ENCODE results near the gene MSRB2.

Gene MSRB2

DNA sequence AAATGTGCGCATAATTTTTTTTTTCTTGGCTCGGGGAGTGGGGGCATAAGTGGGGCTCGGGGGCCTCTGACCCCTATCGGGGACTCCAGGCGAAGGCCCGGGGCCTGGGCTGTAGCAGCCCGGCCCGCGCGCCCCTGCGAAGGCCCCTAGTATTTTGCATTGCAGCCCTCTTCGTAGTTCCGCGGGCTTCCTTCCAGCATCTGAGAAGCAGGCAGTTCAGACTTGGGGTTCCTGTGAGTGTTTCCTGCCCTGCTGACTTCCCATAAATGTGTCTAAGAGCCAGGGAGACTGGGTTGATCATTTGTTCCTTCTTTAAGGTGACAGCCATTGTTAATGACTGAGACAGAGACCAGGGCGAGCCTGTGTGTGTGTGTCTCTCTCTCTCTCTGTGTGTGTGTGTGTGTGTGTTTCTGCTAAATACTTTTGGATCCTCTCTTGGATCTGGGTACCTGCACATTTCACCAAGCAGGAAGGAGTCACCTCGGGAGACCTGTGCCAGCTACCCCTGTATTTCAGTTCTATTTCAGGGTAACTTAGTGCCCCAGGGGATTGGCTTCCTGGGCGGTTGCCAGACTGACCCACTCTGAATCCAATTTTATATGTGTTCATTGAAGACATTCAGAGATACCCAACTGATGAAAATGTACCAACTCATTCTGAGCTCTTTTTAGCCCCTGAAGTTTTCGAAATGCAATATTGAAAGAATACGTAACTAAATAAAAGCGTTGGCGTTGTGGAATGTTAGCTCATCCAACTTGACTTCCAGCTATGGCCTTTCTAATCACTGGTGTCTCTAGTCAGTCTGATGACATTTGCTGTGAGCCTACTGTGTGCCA is 805 bp downstream of the MSRB2 start:
- TF ChIP-seq, protein P1, sequence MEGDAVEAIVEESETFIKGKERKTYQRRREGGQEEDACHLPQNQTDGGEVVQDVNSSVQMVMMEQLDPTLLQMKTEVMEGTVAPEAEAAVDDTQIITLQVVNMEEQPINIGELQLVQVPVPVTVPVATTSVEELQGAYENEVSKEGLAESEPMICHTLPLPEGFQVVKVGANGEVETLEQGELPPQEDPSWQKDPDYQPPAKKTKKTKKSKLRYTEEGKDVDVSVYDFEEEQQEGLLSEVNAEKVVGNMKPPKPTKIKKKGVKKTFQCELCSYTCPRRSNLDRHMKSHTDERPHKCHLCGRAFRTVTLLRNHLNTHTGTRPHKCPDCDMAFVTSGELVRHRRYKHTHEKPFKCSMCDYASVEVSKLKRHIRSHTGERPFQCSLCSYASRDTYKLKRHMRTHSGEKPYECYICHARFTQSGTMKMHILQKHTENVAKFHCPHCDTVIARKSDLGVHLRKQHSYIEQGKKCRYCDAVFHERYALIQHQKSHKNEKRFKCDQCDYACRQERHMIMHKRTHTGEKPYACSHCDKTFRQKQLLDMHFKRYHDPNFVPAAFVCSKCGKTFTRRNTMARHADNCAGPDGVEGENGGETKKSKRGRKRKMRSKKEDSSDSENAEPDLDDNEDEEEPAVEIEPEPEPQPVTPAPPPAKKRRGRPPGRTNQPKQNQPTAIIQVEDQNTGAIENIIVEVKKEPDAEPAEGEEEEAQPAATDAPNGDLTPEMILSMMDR (IDR thresholded peaks at IDR 0.05), result no peak

DNA sequence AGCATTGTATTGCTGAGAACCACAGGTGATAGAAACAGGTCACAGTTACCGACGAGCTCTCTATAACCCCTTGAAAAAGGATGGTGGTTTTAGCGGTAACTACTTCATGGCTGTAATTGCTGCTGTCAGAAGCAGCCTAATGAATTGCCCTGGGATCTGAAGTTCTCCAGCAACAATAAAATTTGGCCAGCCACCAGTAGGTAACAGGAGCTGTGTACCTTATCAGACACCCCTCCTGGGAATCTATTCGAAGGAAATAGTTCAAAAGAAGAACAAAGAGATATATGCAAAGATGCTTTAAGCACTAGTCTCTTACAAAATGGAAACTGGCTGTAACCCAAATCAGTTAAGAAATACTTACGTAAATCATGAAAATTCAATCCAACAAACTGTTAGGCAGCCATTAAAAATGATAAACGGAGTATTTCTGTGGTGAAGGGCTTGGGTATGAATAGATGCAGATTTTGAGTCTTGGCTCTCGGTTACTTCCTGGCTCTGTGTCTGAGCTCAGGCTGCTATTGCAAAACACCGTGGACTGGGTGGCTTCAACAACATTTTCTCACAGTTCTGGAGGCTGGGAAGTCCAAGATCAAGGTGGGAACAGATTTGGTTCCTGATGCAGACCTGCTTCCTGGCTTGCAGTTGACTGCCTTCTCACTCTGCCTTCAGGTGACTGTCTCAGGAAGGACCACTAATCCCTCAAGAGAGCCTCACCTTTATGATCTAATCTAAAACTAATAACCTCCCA is 1.6 kb downstream of the MSRB2 start:
- TF ChIP-seq, protein P1 (IDR thresholded peaks at IDR 0.05), result no peak

GRCh38 chr10:23099079-23099478 is 3.7 kb downstream of the MSRB2 start:
- TF ChIP-seq, protein P1 (IDR thresholded peaks at IDR 0.05), result no peak

GRCh38 chr10:23099816-23100215 is 4.4 kb downstream of the MSRB2 start:
- TF ChIP-seq, protein P1 (IDR thresholded peaks at IDR 0.05), result no peak

DNA sequence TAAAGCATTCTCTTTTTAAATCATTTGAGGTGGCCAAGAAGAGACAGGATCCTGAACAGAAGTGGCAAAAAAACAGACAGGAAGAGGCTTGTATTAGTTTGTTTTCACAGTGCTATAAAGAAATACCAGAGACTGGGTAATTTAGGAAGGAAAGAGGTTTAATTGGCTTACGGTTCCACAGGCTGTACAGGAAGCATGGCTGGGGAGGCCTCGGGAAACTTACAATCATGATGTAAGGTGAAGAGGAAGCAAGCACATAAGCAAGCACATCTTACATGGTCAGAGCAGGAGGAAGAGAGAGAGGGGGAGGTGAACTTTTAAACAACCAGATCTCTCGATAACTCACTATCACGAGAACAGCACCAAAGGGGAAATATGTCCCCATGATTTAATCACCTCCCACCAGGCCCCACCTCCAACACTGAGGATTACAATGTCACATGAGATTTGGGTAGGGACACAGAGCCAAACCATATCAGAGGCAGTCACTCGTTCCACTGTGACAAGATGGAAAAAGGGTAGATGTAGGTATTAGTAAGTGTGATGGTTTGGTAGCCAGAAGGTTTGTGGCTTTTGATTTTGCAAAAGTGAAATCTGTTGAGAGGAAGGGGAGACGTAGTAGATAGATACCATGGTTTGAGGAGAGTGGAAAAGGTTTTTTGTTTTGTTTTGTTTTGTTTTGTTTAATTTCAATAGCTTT is 5.1 kb downstream of the MSRB2 start:
- TF ChIP-seq, protein P1 (IDR thresholded peaks at IDR 0.05), result no peak

DNA sequence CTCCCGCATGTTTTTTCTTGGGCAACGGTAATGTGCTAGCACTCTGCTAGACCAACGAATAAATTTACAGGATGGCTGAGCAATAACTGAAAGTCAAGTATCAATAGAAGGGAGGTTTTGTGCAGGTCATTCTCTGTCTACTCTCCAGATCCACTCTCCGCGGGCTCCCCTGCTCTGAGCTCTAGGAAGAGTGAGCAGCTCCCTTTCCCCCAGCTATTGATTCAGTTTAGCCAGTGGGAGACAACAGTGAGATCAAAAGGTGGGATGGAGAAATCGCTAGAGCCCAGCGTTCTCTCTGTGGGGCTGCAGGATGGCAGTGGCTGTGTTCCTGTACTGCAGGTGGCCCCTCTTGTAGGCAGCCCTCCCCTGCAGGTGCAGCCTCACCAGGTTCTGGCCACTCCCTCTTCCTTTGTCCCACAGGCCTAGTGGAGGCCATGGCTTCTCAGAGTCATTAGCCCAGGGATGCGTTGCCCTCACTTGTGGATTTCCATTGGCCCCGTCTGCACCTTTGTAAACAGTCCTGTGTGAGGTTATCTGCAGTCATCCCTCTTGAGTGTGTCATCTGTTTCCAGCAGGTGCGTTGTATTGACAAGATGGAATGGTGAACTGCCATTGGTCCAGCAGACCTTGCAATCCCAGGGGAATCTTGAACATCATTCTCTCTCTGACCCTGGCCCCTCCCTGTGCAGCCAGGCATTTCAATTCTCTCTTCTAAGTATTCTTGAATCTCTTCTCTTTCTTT is 11.1 kb downstream of the MSRB2 start:
- TF ChIP-seq, protein P1 (IDR thresholded peaks at IDR 0.05), result no peak
